Stimulated activated effector memory CD8-positive, alpha-beta T cell treated with anti-CD3 and anti-CD28 coated beads, Interleukin-12 subunit alpha, Interleukin-12 subunit beta, amount 100 ng/mL, for 72 hours (primary cell): Measurements from ENCODE around the gene ZFAND5.

ENCODE experiments used
- ATAC-seq: fragments of 150-1000 bp; cut with Tn5 transposase; 2 replicates; pipeline ENCODE4 v1.10.0; 2021
- DNase-seq, 2 donors: peaks; one replicate each; pipeline ENCODE4 v3.0.0; 2021 to 2022; ENCODE audit warnings: low spot score in 2 of 2
- H3K27ac Mint-ChIP-seq: one replicate; pipeline ENCODE4 v1.8.0; 2022; ENCODE audit warnings: mild to moderate bottlenecking, mixed read lengths
- H3K36me3 Mint-ChIP-seq: one replicate; pipeline ENCODE4 v1.8.0; 2022; ENCODE audit warnings: mild to moderate bottlenecking, mixed read lengths
- H3K4me1 Mint-ChIP-seq: one replicate; pipeline ENCODE4 v1.8.0; 2022; ENCODE audit warnings: mixed read lengths
- H3K4me3 Mint-ChIP-seq: one replicate; pipeline ENCODE4 v1.8.0; 2022; ENCODE audit warnings: mild to moderate bottlenecking, mixed read lengths
- H3K9me3 Mint-ChIP-seq: one replicate; pipeline ENCODE4 v1.8.0; 2022; ENCODE audit warnings: mixed read lengths

The ZFAND5 gene

GRCh38 chr9:72351538-72352453, 13.2 kb downstream of the ZFAND5 start:
- Mint-ChIP-seq H3K36me3 (peaks cover 59% of the 10 kb centered on the region), H3K4me3 (no peak overlapping the region), H3K4me1 (peaks cover 9% of the 10 kb centered on the region), H3K27ac (no peak overlapping the region), H3K9me3 (no peaks in the 10 kb centered on the region)
- ATAC-seq (peak; percentile 90), DNase-seq (no peak)

- no peak overlapping the region for H3K4me3 Mint-ChIP-seq
- DNase-seq (no peak), ATAC-seq (no peak)
- no peaks in the 10 kb centered on the region for H3K9me3 Mint-ChIP-seq
- no peak overlapping the region for H3K27ac Mint-ChIP-seq
- peaks cover 40% of the 10 kb centered on the region for H3K36me3 Mint-ChIP-seq
- H3K4me1 Mint-ChIP-seq, result no peaks in the 10 kb centered on the region
Observed at GRCh38 chr9:72349911-72350310, 15.1 kb downstream of the ZFAND5 start.

GRCh38 chr9:72349240-72349639, 15.8 kb downstream of the ZFAND5 start:
- peak; percentile 42 for ATAC-seq
- DNase-seq, result no peak
- no peak overlapping the region for H3K27ac Mint-ChIP-seq
- no peak overlapping the region for H3K4me3 Mint-ChIP-seq
- H3K36me3 Mint-ChIP-seq, result peaks cover 33% of the 10 kb centered on the region
- H3K4me1 Mint-ChIP-seq, result no peaks in the 10 kb centered on the region
- H3K9me3 Mint-ChIP-seq, result no peaks in the 10 kb centered on the region

GRCh38 chr9:72346333-72346732, 18.7 kb downstream of the ZFAND5 start:
- ATAC-seq, result no peak
- DNase-seq, result no peak
- Mint-ChIP-seq H3K4me3 (no peak overlapping the region), H3K4me1 (no peaks in the 10 kb centered on the region), H3K27ac (no peak overlapping the region), H3K9me3 (no peaks in the 10 kb centered on the region), H3K36me3 (peaks cover 6% of the 10 kb centered on the region)

GRCh38 chr9:72338631-72339030, 26.4 kb downstream of the ZFAND5 start:
- DNase-seq (no peak), ATAC-seq (no peak)
- Mint-ChIP-seq H3K27ac (no peak overlapping the region), H3K9me3 (no peaks in the 10 kb centered on the region), H3K36me3 (no peaks in the 10 kb centered on the region), H3K4me1 (no peaks in the 10 kb centered on the region), H3K4me3 (no peak overlapping the region)

- no peak for DNase-seq
- Mint-ChIP-seq H3K27ac (no peak overlapping the region), H3K4me3 (no peak overlapping the region), H3K36me3 (no peaks in the 10 kb centered on the region), H3K9me3 (no peaks in the 10 kb centered on the region), H3K4me1 (no peaks in the 10 kb centered on the region)
- no peak for ATAC-seq
Observed at GRCh38 chr9:72337286-72337685, 27.7 kb downstream of the ZFAND5 start.

- H3K27ac Mint-ChIP-seq, result no peak overlapping the region
Observed at GRCh38 chr9:72334658-72335337, 30.2 kb downstream of the ZFAND5 start.

GRCh38 chr9:72333709-72334108, 31.3 kb downstream of the ZFAND5 start:
- Mint-ChIP-seq H3K9me3 (no peaks in the 10 kb centered on the region), H3K4me3 (no peak overlapping the region), H3K27ac (no peak overlapping the region), H3K36me3 (no peaks in the 10 kb centered on the region), H3K4me1 (no peaks in the 10 kb centered on the region)
- ATAC-seq (no peak), DNase-seq (no peak)

More at GRCh38 chr9:72334658-72335337, 30.2 kb downstream of the ZFAND5 start:
- Mint-ChIP-seq H3K4me1 (no peaks in the 10 kb centered on the region), H3K9me3 (no peaks in the 10 kb centered on the region), H3K4me3 (no peak overlapping the region), H3K36me3 (no peaks in the 10 kb centered on the region)
- no peak for ATAC-seq
- no peak for DNase-seq

- Mint-ChIP-seq H3K4me3 (no peak overlapping the region), H3K36me3 (no peaks in the 10 kb centered on the region), H3K9me3 (no peaks in the 10 kb centered on the region), H3K4me1 (no peaks in the 10 kb centered on the region), H3K27ac (no peak overlapping the region)
- DNase-seq (no peak), ATAC-seq (no peak)
Observed at GRCh38 chr9:72333197-72333596, 31.8 kb downstream of the ZFAND5 start.

GRCh38 chr9:72332351-72332750, 32.7 kb downstream of the ZFAND5 start:
- Mint-ChIP-seq H3K4me1 (no peaks in the 10 kb centered on the region), H3K27ac (no peak overlapping the region), H3K9me3 (no peaks in the 10 kb centered on the region), H3K4me3 (no peak overlapping the region), H3K36me3 (no peaks in the 10 kb centered on the region)
- no peak for ATAC-seq
- no peak for DNase-seq

GRCh38 chr9:72327631-72328030, 37.4 kb downstream of the ZFAND5 start:
- no peak for DNase-seq
- H3K27ac Mint-ChIP-seq, result no peak overlapping the region
- no peaks in the 10 kb centered on the region for H3K36me3 Mint-ChIP-seq
- no peaks in the 10 kb centered on the region for H3K9me3 Mint-ChIP-seq
- no peak overlapping the region for H3K4me3 Mint-ChIP-seq
- no peak for ATAC-seq
- no peaks in the 10 kb centered on the region for H3K4me1 Mint-ChIP-seq

- ATAC-seq (no peak), DNase-seq (no peak)
- no peaks in the 10 kb centered on the region for H3K9me3 Mint-ChIP-seq
- no peak overlapping the region for H3K4me3 Mint-ChIP-seq
- H3K4me1 Mint-ChIP-seq, result no peaks in the 10 kb centered on the region
- no peaks in the 10 kb centered on the region for H3K36me3 Mint-ChIP-seq
- no peak overlapping the region for H3K27ac Mint-ChIP-seq
Observed at GRCh38 chr9:72326641-72327040, 38.4 kb downstream of the ZFAND5 start.

- Mint-ChIP-seq H3K4me1 (no peaks in the 10 kb centered on the region), H3K27ac (no peak overlapping the region), H3K4me3 (no peak overlapping the region), H3K36me3 (no peaks in the 10 kb centered on the region), H3K9me3 (no peaks in the 10 kb centered on the region)
- ATAC-seq (no peak), DNase-seq (no peak)
Observed at GRCh38 chr9:72324974-72325373, 40.0 kb downstream of the ZFAND5 start.

- H3K9me3 Mint-ChIP-seq, result no peaks in the 10 kb centered on the region
- H3K4me3 Mint-ChIP-seq, result no peak overlapping the region
- DNase-seq, result no peak
- no peak overlapping the region for H3K27ac Mint-ChIP-seq
- no peaks in the 10 kb centered on the region for H3K36me3 Mint-ChIP-seq
- ATAC-seq, result no peak
- no peaks in the 10 kb centered on the region for H3K4me1 Mint-ChIP-seq
Observed at GRCh38 chr9:72322678-72323077, 42.3 kb downstream of the ZFAND5 start.

- Mint-ChIP-seq H3K4me3 (no peak overlapping the region), H3K9me3 (no peaks in the 10 kb centered on the region), H3K4me1 (no peaks in the 10 kb centered on the region)
Observed at GRCh38 chr9:72322259-72322658, 42.7 kb downstream of the ZFAND5 start.

More at GRCh38 chr9:72322259-72322658, 42.7 kb downstream of the ZFAND5 start:
- Mint-ChIP-seq H3K36me3 (no peaks in the 10 kb centered on the region), H3K27ac (no peak overlapping the region)
- ATAC-seq (no peak), DNase-seq (no peak)
